Superior temporal gyrus (tissue), 1 donor: ENCODE data around the gene SYCN.
"Not testable (repeated sequence)": the region's sequence is repeated elsewhere in the genome, so short reads cannot be mapped to it uniquely, and the experiment has no call there.

Experiments
- DNase-seq: peaks from one replicate; pipeline ENCODE4 v3.0.0-alpha.2; 2016; ENCODE audit errors: extremely low spot score

Gene SYCN

DNA sequence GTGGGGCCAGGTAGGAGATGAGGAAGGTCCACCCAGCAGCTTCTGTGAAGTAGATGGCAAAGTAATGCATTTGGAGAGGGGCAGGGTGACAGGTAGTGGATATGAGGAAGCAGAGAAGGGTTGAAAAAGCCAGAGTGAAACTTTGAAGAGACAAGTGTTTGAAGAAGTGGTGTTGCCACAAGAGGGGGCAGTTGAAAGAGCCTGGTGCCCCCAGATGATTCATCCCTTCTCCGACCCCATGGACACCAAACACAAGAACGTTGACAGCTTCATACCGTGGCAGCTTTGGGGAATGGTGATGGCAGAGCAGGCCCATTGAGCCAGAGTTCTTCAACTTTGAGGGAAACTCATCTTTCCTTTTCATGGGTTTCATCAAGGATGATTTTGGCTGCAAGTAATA is 20.8 kb upstream of the SYCN start:
- DNase-seq: no peak

DNA sequence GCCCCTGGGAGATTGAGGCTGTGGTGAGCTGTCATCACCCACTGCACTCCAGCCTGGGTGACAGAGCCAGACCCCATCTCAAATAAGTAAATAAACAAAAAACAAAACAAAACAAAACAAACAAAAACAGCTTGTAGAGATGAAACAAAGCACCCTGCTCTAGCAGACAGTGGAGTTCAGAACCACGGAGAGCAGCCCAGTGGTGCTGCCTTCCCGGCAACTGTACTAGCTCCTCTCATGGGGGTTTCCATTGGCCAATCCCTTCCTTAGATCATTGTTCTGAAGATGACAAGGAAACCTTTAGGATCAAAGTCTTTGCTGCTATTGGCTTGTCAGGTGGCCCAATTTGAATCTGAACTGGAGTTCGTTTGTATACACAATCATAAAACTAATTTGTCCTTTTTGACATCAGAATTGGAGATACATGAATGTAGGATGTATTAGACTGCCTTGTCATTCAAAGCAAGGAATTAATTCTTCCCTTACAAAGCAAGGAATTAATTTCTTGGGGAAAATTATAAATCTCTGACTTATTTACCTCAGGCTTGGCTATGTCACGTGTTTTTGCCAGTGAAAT is 19.7 kb upstream of the SYCN start:
- no peak for DNase-seq

DNA sequence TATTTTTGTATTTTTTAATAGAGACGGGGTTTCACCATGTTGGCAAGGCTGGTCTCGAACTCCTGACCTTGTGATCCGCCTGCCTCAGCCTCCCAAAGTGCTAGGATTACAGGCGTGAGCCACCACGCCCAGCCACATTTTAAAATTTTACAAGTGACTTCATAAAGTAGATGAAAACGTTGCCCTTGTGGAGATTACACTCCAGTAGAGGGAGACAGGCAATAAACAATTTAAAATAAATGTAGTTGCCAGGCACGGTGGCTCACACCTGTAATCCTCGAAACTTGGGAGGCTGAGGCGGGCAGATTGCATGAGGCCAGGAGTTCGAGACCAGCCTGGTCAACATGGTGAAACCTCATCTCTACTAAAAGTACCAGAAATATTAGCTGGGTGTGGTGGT is 15.0 kb upstream of the SYCN start:
- not testable (repeated sequence) for DNase-seq

DNA sequence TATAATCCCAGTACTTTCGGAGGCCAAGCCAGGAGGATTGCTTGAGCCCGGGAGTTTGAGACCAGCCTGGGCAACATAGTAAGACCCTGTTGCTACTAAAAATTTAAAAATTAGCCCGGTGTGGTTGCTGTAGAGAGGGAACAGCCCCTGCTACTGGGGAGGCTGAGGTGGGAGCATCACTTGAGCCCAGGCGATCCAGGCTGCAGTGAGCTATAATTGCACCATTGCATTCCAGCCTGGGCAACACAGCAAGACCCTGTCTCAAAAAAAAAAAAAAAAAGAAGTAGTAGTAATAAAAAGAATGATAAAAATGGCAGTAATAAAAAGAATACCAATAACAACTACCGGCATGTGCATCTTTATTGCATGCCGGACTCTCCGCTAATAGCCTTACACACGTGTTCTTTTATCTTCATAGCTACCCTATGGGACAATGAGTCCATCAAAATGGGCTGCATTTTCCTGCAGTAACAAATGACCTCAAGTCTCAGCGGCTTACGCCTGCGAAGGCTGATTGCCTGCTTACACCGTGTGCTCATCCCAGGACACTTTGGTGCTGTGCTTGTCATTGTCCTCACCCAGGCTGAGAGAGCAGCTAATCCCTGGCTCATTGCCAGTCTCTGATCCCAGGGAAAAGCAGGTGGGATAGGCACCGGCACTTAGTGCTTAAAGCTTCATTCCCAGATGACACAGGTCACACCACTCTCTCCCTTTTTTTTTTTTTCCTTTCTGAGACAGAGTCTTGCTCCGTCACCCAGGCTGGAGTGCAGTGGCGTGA is 14.4 kb upstream of the SYCN start:
- no peak for DNase-seq

DNA sequence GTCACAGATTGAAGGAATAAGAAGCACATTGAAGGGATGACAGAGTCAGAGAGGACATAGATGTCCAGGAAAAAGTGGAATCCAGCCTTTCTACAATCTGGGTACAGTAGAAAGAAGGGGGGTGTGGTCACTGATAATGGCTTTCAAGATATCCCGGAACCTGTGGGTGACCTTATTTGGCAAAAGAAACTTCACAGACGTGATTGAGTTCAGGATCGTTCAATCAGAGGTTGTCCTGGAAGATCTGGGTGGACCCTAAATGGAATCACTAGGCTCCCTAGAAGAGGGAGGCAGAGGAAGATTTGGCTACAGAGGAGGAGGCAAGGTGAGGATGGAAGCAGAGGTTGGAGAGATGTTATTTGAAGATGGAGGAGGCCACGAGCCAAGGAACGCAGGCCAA is 13.0 kb upstream of the SYCN start:
- DNase-seq: no peak

DNA sequence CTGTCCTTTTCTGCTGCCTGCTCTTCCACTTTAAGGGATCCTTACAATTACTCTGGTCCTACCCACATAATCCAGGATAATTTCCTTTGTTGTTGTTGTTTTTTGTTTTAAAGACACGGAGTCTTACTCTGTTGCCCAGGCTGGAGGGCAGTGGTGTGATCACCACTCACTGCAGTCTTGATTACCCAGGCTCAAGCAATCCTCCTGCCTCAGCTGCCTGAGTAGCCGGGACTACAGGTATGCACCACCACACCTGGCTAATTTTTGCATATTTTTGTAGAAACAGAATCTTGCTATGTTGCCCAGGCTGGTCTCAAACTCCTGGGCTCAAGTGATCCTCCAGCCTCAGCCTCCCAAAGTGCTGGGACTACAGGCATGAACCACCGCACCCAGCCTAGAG is 11.3 kb upstream of the SYCN start:
- DNase-seq: not testable (repeated sequence)

DNA sequence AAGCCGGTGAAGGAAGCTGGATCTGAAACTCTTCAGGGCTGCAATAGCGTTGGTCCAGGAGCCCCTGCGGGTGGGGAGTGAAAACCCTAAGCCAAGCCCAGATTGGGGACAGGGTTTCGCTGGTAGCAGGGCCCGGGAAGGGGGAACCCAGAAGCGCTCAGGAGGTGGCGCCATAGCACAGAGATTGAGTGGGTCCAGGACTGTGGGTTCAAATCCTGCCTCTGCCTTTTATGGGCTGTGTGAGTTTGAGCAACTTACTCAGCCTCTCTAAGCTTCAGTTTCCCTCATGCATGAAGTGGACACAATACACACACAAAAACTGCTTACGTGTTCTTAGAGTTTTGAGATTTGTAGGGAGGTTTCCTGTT is 8.3 kb upstream of the SYCN start:
- no peak for DNase-seq

DNA sequence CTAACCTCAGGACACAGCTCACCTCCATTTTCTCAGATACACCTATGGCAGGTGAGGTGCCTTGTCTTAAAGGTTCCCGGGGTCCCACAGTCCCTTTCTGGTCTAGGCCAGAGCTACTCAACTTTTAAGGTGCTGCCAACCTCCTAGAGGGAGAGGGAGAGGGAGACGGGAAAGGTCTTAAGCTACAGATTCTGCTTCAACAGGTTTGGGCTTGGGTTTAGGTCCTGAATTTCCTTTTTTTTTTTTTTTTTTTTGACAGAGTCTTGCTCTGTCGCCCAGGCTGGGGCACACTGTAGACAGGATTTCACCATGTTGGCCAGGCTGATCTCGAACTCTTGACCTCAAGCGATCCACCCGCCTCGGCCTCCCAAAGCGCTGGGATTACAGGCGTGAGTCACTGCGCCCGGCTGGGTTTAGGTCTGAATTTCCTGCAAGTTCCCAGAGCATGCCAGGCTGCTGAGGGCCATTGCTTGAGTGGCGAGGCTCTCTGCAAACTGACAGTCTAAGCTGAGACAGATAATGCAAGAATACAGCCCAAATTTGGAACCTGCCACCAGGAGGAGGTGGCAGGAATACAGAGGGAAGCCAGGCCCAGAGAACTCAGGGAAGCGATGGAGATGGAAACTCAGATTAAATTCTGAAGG is 7.8 kb upstream of the SYCN start:
- no peak for DNase-seq

DNA sequence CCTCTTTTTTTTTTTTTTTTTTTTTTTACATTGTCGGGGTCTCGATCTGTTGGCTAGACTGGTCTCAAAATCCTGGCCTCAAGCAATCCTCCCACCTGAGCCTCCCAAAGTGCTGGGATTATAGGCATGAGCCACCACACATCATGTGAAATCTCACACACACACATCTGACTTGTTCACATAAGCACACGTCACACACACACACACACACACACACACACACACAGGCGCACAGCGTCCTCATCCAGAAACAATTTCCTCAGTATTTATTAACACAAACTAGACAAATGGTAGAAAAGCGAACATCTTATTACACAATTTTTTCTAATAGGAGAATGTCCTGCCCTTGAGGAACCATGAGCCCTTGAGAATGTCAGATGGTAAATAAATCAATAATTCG is 5.1 kb upstream of the SYCN start:
- DNase-seq: no peak

DNA sequence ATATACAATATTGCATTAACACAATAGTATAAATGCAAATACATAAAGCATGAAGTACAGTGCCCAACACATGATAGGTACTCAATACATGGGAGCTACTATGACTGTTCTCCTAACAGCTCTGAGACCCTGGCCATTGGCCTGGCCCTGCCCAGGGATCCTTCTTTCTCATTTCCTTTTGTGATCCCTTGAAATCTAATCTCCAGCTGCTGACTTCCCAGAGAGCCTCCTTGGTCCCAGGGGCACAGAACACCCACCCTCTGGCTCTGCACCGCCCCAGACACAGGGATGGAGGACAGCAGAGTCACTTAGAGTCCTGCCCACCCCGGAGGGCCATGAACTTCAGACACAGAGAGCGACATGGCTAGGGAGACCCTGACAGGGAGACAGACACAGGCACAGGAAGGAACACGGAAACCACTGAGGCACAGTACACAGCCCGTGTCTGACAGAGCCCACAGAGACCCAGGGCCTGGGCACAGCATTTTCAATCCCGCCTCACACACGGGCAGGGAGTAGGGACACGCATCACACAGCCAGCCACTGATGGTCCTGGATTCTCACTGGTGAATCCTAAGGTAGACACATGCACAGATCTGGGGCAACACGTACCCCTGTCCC is 4.2 kb upstream of the SYCN start:
- DNase-seq: no peak

DNA sequence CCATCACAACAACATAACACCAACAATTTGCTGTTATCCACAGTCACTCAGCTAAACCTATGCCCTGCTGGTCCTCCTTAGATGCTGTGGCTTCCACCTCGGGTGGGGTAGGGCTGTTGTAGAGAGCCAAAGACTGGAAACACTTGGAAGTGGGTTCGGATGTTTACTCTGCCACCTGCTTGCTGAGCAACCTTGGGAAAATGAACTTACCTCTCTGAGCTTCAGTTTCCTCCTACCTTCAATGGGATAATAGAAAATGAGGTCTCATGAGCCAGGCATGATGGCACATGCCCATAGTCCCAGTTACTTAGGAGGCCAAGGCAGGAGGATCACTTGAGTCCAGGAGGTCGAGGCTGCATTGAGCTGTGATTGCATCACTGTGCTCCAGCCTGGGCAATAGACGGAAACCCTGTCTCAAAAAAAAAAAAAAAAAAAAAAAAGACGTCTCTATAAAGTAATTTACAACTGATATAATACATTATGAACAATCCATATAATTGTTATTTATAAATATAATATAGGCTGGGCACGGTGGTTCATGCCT is 3.3 kb upstream of the SYCN start:
- no peak for DNase-seq

DNA sequence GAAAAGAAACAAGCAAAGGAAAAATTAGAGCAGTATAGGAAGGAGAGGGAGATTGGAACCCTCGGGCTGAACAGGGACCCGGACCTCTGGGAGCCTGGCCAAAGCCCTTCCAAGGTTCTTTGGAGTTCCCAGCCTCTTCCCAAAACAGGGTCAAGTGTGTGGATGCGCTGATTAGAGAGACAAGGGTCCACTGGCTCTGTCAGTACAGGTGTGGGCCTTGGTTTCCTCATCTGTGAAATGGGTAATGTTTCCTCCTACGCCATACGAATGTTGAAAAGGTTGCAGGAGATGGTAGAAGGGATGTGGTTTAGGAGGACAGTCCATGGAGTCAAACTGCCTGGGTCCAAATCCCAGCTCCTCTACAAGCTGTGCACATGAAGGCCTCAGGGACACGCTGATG is 2.1 kb upstream of the SYCN start:
- DNase-seq: no peak

DNA sequence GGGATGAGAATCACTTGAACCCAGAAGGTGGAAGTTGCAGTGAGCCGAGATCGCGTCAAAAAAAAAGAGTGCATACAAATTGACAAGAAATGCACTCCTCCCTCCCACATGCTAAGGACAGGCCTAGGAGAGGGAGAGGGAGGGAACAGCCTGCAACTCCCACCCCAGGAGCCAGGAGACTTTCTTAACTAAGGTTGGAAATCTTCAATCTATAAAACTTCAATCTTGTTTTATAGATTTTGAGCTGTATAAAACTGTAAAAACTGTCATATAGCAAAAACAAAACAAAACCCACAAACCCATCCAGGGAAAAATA is 1.3 kb upstream of the SYCN start:
- DNase-seq: no peak

DNA sequence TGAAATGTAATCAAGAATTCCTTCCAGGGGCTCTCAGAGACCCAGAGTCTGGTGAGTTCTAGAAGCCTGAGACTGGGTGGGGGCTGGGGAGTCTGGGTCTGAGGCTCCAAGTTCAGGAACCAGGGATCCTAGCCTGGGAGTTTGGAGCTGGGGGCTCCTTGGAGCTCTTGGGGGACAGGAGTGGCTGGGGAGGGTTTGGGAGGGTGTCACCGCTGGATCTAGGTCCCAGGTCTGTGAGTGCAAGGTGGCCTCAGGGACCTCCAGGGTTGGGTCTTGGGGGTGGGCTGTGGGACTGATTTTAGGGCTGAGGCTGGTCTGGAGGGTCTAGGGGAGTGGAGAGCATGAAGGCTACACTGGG is 1.1 kb downstream of the SYCN start:
- DNase-seq: no peak

DNA sequence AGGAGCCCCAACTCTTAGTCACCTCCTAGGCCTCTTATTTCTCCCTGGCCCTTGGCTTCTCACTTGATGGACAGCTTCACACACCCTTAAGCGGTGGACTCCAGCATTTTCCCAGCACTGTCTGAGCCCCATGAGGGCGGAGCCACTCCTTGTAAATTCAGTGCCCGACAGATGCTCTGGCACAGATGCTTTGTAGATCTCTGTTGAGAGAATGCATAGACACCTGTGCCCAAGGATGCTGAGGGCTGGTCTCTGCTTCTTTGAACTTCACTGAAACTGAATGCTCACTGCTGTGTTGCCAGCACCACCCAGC is 3.3 kb downstream of the SYCN start:
- DNase-seq: no peak

DNA sequence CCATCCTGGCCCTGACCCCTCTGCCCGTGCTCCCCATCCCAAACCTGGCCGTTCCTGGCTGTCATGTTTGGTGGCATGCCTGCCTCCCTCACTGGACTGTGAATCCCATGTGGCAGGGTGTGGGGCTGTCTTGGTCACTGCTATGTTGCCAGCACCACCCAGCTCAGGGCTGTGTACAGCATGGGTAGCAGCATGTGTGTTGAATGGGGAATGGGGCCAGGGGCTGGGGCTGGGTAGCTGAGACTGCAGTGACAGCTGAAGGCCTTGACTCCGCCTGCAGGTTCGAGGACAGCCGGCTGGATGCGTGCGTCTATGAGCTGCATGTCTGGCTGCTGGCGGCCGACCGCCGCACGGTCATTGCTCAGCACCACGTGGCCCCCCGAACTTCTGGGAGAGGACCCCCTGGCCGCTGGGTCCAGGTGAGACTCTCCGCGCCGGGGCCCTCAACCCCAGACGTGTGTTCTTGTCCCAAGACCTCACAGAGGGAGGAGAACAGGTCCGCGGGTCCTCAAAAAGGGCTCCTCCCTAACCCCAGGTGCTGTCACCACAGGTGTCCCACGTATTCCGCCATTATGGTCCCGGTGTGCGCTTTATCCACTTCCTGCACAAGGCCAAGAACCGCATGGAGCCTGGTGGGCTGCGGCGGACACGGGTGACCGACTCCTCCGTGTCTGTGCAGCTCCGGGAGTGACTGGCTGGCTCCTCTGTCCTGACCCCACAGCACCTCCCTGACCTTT is 3.8 kb downstream of the SYCN start:
- no peak for DNase-seq

DNA sequence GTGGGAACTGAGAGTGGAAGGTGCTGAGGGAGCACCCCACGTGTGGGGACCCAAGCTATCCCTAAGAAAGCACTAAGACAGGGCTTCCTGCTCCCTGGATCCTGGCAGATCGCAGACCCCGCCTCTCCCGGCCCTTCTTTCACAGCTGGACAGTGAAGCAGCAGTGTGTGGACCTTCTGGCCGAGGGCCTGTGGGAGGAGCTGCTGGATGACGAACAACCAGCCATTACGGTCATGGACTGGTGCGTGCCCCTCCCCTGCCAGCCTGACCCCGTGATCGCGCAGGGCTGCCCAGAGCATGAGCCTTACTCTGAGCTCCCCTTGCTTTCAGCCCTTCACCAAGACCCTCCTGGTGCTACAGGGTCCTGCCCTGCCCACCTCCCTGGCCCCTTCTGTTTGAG is 5.0 kb downstream of the SYCN start:
- DNase-seq: peak; percentile 63

DNA sequence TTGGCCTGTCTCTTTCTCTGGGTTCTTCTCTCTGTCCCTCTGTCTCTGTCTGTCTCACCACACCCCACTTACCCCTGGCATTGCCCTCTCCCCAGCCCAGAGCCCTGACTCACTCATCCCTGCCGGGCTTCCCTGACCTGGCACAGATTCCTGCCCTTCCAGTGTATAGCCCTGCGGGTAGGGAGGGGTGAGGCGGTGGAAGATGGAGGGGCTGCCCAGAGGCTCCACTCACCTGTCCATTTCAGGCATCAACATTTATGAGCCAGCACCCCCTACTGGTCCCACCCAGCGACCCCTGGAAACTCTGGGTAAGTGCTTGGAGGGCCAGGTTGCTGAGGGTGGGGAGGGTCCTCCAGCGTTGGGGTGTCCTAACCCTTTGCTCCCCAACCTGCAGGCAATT is 6.3 kb downstream of the SYCN start:
- no peak for DNase-seq

DNA sequence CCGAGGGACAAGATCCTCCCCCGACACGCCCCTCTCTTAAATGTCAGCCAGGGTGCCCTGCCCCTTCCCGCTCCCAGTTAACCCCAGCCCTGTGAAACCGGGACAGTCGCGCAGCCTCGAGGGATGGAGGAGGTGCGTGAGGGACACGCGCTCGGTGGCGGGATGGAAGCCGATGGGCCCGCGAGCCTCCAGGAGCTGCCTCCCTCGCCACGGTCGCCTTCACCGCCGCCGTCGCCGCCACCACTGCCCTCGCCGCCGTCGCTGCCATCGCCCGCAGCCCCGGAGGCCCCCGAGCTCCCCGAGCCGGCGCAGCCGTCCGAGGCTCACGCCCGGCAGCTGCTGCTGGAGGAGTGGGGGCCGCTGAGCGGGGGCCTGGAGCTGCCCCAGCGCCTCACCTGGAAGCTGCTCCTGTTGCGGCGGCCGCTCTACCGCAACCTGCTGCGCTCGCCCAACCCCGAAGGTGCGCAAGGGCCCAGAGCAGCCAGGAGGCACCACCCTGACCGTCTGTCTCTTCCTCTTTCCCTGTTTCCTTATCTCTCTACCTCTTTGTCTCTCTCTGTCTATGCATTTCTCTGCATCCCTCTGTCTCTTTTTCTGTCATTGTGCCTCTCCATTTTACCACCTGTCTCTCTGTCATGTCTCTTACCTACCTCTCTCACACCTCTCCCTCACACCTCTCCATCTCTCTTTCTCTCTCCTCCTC is 7.1 kb downstream of the SYCN start, which contains the start of gene NCCRP1:
NCCRP1 (plus strand) TSS at position 105 of the 703 bp plus-strand sequence; CDS start at position 124, 19 bp downstream.
- no peak for DNase-seq

DNA sequence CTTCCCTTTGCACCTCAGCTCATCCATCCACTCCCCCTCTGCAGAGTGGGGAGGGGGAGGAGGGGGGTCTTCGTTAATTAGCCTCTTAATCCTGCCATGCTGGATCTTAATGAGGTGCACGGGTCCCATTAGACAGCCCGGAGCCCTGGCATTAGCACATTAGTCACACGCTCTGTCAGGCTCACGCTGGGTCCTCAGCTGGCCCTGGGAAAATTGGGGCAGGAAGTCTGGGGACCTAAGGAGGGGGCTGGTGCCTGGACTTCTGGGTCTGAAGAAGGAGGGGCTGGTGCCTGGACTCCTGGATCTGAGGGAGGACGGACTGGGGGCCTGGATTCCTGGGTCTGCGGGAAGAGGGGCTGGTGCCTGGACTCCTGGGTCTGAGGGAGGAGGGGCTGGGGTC is 7.7 kb downstream of the SYCN start:
- DNase-seq: no peak

DNA sequence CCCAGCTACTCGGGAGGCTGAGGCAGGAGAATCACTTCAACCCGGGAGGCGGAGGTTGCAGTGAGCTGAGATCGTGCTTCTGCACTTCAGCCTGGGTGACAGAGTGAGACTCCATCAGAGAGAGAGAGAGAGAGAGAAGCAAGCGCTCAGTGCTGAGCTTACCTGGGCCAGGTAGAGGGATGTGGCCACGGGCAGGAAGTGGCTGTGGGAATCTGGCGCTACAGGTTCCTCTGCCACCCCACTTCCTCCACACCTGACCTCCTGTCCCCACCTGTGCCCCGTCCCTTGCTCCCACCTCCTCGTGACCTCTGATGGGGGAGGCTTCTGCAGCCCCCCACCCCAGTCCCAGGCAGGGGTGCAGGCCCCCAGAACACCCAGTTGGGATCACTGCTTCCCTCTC is 8.3 kb downstream of the SYCN start:
- DNase-seq: no peak
